ENCODE measurements around the gene TTC28.

DNA sequence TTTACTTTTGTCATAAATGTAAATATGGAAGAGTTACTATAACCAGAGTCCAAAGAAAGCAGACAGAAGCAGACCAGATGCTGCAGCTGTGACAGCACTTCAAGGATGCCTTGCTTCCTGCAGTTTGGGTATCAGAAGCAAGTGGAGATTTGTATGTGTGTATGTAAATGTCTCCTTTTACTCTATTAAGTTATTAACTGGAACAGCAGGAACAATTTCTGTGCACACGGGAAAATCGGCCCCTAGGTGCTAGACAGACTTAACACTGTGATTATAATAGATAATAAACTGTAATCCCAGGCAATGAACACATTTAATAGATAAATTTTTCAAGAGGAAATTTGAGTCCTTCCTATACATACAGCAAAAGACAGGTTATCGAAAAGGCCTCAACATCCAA lies 582.0 kb downstream of the TTC28 start:
- no peak for TF ChIP-seq CTCF (IDR thresholded peaks at IDR 0.05)
- TF ChIP-seq POLR2A (IDR thresholded peaks at IDR 0.05) = no peak

Measured in uterus (tissue), 2 donors.